MG63 (cell line): ENCODE measurements around the gene ADAT3. TPM values are rescaled to one million over a fixed set of nuclear protein-coding genes. Genes with fewer than 3 reads are reported as not detected.

Source experiments
- DNase-seq: peaks from one replicate; pipeline ENCODE4 v3.0.0-alpha.2; 2020
- H3K27me3 ChIP-seq: fragments of 250-450 bp; sonication (Bioruptor Pico); 2 replicates; pipeline ENCODE4 v1.5.1; 2020; ENCODE audit warnings: mild to moderate bottlenecking, moderate library complexity
- H3K36me3 ChIP-seq: fragments of 250-450 bp; sonication (Bioruptor Pico); 2 replicates; pipeline ENCODE4 v1.5.1; 2020; ENCODE audit warnings: mild to moderate bottlenecking, moderate library complexity
- H3K4me3 ChIP-seq: fragments of 250-450 bp; sonication (Bioruptor Pico); 2 replicates; pipeline ENCODE4 v1.5.1; 2020; ENCODE audit warnings: mild to moderate bottlenecking, moderate library complexity
- H3K9me3 ChIP-seq: fragments of 250-450 bp; sonication (Bioruptor Pico); 2 replicates; pipeline ENCODE4 v1.5.1; 2020; ENCODE audit warnings: mild to moderate bottlenecking, moderate library complexity
- total RNA-seq: library from RNA; depleted of rRNA; stranded (reverse); fragments of >200 nt; shearing (Covaris generic); gene quantifications from 2 replicates; pipeline ENCODE4 v1.2.3, GENCODE V29; 2014; ENCODE audit warnings: low replicate concordance; rRNA removed

The ADAT3 gene
- total RNA-seq = 3.6 TPM in 1 of 2 replicates, not detected in the other

GRCh38 chr19:1905110-1905862 is at the start of gene ADAT3, which contains the start of gene SCAMP4:
TSS of gene ADAT3 (plus strand) at chr19:1905399. CDS start at chr19:1912048, 6,649 bp downstream.
TSS of gene SCAMP4 (plus strand) at chr19:1905399. CDS start at chr19:1915020, 9,621 bp downstream.
- H3K27me3 ChIP-seq = no peaks in the 10 kb centered on the region
- no peaks in the 10 kb centered on the region for H3K36me3 ChIP-seq
- peak within 1 kb of the TSS; percentile 74 for H3K4me3 ChIP-seq
- no peaks in the 10 kb centered on the region for H3K9me3 ChIP-seq
- peak; percentile 98 for DNase-seq

GRCh38 chr19:1855828-1856255 is 49.4 kb upstream of the ADAT3 start:
- DNase-seq = no peak
- Histone ChIP-seq H3K4me3 (no peak overlapping the region), H3K9me3 (no peaks in the 10 kb centered on the region), H3K27me3 (no peaks in the 10 kb centered on the region), H3K36me3 (no peaks in the 10 kb centered on the region; the same call in 1 of the 2 replicates)

GRCh38 chr19:1856345-1856697 is 48.9 kb upstream of the ADAT3 start:
- no peaks in the 10 kb centered on the region for H3K27me3 ChIP-seq
- no peaks in the 10 kb centered on the region; the same call in 1 of the 2 replicates for H3K36me3 ChIP-seq
- H3K9me3 ChIP-seq = no peaks in the 10 kb centered on the region
- H3K4me3 ChIP-seq = no peak overlapping the region
- no peak for DNase-seq

- no peak for DNase-seq
- H3K9me3 ChIP-seq = no peaks in the 10 kb centered on the region
- H3K27me3 ChIP-seq = no peaks in the 10 kb centered on the region
- no peaks in the 10 kb centered on the region; the same call in 1 of the 2 replicates for H3K36me3 ChIP-seq
- no peak overlapping the region for H3K4me3 ChIP-seq
Observed at GRCh38 chr19:1856698-1857603, 48.2 kb upstream of the ADAT3 start.

GRCh38 chr19:1857648-1858326 is 47.4 kb upstream of the ADAT3 start:
- Histone ChIP-seq H3K4me3 (no peak overlapping the region), H3K9me3 (no peaks in the 10 kb centered on the region), H3K27me3 (no peaks in the 10 kb centered on the region), H3K36me3 (no peaks in the 10 kb centered on the region; the same call in none of the 2 replicates)
- DNase-seq = no peak

GRCh38 chr19:1858412-1859081 is 46.7 kb upstream of the ADAT3 start:
- no peaks in the 10 kb centered on the region for H3K9me3 ChIP-seq
- no peaks in the 10 kb centered on the region; the same call in none of the 2 replicates for H3K36me3 ChIP-seq
- no peaks in the 10 kb centered on the region for H3K27me3 ChIP-seq
- no peak overlapping the region for H3K4me3 ChIP-seq
- DNase-seq = no peak

- Histone ChIP-seq H3K27me3 (no peaks in the 10 kb centered on the region), H3K36me3 (no peaks in the 10 kb centered on the region; the same call in none of the 2 replicates), H3K9me3 (no peaks in the 10 kb centered on the region), H3K4me3 (no peak overlapping the region)
- no peak for DNase-seq
Observed at GRCh38 chr19:1859331-1859781, 45.8 kb upstream of the ADAT3 start.

GRCh38 chr19:1860042-1860775 is 45.0 kb upstream of the ADAT3 start:
- Histone ChIP-seq H3K36me3 (no peaks in the 10 kb centered on the region; the same call in none of the 2 replicates), H3K4me3 (peak overlapping the region; percentile 72)
- peak; percentile 47 for DNase-seq

GRCh38 chr19:1860821-1861598 is 44.2 kb upstream of the ADAT3 start:
- H3K27me3 ChIP-seq = no peaks in the 10 kb centered on the region
- no peaks in the 10 kb centered on the region for H3K9me3 ChIP-seq
- peak overlapping the region; percentile 72 for H3K4me3 ChIP-seq
- DNase-seq = no peak
- no peaks in the 10 kb centered on the region; the same call in none of the 2 replicates for H3K36me3 ChIP-seq

More at GRCh38 chr19:1860042-1860775, 45.0 kb upstream of the ADAT3 start:
- Histone ChIP-seq H3K9me3 (no peaks in the 10 kb centered on the region), H3K27me3 (no peaks in the 10 kb centered on the region)

GRCh38 chr19:1861599-1862031 is 43.6 kb upstream of the ADAT3 start:
- H3K4me3 ChIP-seq = peak overlapping the region; percentile 72
- no peaks in the 10 kb centered on the region; the same call in none of the 2 replicates for H3K36me3 ChIP-seq
- no peaks in the 10 kb centered on the region for H3K27me3 ChIP-seq
- DNase-seq = no peak
- no peaks in the 10 kb centered on the region for H3K9me3 ChIP-seq

GRCh38 chr19:1862068-1862423 is 43.2 kb upstream of the ADAT3 start:
- Histone ChIP-seq H3K27me3 (no peaks in the 10 kb centered on the region), H3K9me3 (no peaks in the 10 kb centered on the region), H3K36me3 (no peaks in the 10 kb centered on the region; the same call in none of the 2 replicates), H3K4me3 (peak overlapping the region; percentile 72)
- no peak for DNase-seq

GRCh38 chr19:1862424-1863327 is 42.5 kb upstream of the ADAT3 start:
- Histone ChIP-seq H3K4me3 (peak overlapping the region; percentile 72), H3K27me3 (no peaks in the 10 kb centered on the region), H3K9me3 (no peaks in the 10 kb centered on the region), H3K36me3 (no peaks in the 10 kb centered on the region; the same call in none of the 2 replicates)
- DNase-seq = peak; percentile 38

GRCh38 chr19:1863328-1863637 is 41.9 kb upstream of the ADAT3 start, which contains the start of gene KLF16:
TSS of gene KLF16 (minus strand) at chr19:1863579. CDS start at chr19:1863497, 82 bp downstream.
- Histone ChIP-seq H3K36me3 (no peaks in the 10 kb centered on the region; the same call in none of the 2 replicates), H3K27me3 (no peaks in the 10 kb centered on the region), H3K9me3 (no peaks in the 10 kb centered on the region), H3K4me3 (peak within 1 kb of the TSS; percentile 84)
- DNase-seq = no peak
